ENCODE data around the gene INTU.

INTU gene

GRCh38 chr4:127730142-127730913, 97.6 kb downstream of the INTU start, which contains the start of gene SLC25A31:
Gene SLC25A31, plus strand, starts transcription at chr4:127730400. Its CDS starts 146 bp downstream, at chr4:127730546.
- DNase-seq, result no peak
- in situ Hi-C loops (cut with HindIII; ENCODE audit: low pct_ligation_motif_present, low pct_unique_long_range_greater_than_20kb, low sequenced_read_pairs), result no loop called here

DNA sequence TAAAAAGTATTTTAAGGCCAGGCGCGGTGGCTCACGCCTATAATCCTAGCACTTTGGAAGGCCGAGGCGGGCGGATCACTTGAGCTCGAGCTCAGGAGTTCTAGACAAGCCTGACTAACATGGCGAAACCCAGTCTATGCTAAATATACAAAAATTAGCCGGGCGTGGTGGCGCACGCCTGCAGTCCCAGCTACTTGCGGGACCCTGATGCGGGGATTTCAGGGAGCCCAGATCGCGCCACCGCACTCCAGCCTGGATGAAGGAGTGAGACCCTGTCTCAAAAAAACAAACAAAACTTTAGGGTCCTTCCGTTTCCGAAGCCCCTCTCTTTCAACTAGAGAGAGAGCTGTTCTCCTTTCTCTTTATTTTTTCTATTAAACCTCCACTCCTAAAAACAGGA, 98.6 kb downstream of the INTU start:
- in situ Hi-C loops (cut with HindIII; ENCODE audit: low pct_ligation_motif_present, low pct_unique_long_range_greater_than_20kb, low sequenced_read_pairs), result no loop called here
- no peak for DNase-seq

- in situ Hi-C loops (cut with HindIII; ENCODE audit: low pct_ligation_motif_present, low pct_unique_long_range_greater_than_20kb, low sequenced_read_pairs), result no loop called here
- DNase-seq, result peak; percentile 48
Measured at GRCh38 chr4:127732623-127733328, 100.0 kb downstream of the INTU start.

DNA sequence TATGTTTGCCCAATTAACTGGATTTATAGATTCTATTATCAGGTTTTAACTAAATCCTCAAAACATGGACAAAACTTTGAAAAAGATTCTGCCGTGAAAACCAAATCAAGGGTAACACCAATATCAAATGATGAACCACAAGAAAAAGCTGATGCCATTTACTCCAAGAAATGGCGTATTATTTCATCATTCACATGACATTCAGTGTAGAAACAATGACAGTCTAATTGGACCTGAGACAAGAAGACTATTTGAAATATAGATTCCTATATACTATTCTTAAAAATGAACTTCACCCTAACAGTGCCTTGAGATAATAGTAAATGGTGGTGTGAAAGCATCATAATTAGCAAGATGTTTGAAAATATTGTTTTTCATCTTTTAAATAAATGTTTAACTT, 102.2 kb downstream of the INTU start:
- in situ Hi-C loops (cut with HindIII; ENCODE audit: low pct_ligation_motif_present, low pct_unique_long_range_greater_than_20kb, low sequenced_read_pairs), result no loop called here
- no peak for DNase-seq

GRCh38 chr4:127737295-127737694, 104.5 kb downstream of the INTU start:
- in situ Hi-C loops (cut with HindIII; ENCODE audit: low pct_ligation_motif_present, low pct_unique_long_range_greater_than_20kb, low sequenced_read_pairs), result no loop called here
- DNase-seq, result no peak

DNA sequence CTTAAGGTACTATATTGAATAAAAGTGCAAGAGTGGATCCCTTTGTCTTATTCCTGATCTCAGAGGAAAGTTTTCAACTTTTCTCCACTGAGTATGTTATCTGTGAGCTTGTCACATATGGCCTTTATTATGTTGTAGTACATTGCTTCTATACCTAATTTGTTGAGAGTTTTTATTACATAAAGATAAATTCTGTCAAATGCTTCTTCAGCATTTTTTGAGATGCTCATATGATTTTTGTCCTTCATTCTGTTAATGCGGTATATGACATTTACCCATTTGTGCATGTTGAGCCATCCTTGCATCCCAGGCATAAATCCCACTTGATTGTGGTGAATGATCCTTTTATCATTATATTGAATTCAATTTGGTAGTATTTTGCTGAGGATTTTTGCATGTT, 108.5 kb downstream of the INTU start:
- in situ Hi-C loops (cut with HindIII; ENCODE audit: low pct_ligation_motif_present, low pct_unique_long_range_greater_than_20kb, low sequenced_read_pairs), result no loop called here

GRCh38 chr4:127747883-127748282, 115.1 kb downstream of the INTU start:
- in situ Hi-C loops (cut with HindIII; ENCODE audit: low pct_ligation_motif_present, low pct_unique_long_range_greater_than_20kb, low sequenced_read_pairs), result no loop called here
- DNase-seq, result no peak

More for the DNA sequence above, 108.5 kb downstream of the INTU start:
- DNase-seq, result no peak

DNA sequence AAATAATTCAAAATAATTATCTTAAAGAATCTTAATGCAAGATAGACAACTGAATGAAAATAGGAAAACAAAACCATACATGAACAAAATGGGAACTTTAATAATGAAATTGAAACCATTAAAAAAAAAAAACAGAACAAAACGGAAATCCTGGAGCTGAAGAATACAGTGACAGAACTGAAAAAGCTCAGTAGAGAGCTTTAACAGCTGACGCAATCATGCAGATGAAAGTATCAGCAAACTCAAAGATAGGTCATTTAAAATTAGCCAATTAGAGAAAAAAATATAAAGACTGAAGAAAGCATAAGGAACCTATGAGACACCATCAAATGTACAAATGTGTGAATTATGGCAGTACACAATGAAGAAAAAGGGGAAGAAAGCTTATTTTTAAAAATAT, 116.2 kb downstream of the INTU start:
- in situ Hi-C loops (cut with HindIII; ENCODE audit: low pct_ligation_motif_present, low pct_unique_long_range_greater_than_20kb, low sequenced_read_pairs), result no loop called here
- no peak for DNase-seq

GRCh38 chr4:127756906-127757305, 124.1 kb downstream of the INTU start:
- DNase-seq, result no peak
- in situ Hi-C loops (cut with HindIII; ENCODE audit: low pct_ligation_motif_present, low pct_unique_long_range_greater_than_20kb, low sequenced_read_pairs), result no loop called here

DNA sequence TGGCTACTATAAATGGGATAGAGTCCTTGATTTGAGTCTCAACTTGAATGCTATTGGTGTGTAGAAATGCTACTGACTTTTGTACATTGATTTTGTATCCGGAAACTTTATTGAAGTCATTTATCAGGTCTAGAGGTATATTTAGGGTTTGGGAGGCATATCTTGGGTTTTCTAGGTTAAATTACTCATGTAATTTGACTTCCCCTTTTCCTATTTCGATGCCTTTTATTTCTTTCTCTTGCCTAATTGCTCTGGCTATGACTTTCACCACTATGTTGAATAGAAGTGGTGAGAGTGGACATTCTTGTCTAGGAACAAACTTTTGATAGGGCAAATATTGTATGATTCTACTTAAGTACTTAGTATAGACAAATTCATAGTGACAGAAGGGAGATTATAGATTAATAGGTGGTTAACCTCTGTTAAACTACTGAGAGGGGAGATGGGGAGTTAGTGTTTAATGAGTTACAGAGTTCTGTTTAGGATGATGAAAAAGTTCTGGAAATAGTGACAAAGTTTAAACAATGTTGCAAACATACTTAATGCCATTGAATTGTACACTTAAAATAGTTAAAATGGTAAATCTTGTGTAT, 126.6 kb downstream of the INTU start:
- DNase-seq, result peak; percentile 5
- in situ Hi-C loops (cut with HindIII; ENCODE audit: low pct_ligation_motif_present, low pct_unique_long_range_greater_than_20kb, low sequenced_read_pairs), result no loop called here

GRCh38 chr4:127759893-127760292, 127.1 kb downstream of the INTU start:
- DNase-seq, result no peak
- in situ Hi-C loops (cut with HindIII; ENCODE audit: low pct_ligation_motif_present, low pct_unique_long_range_greater_than_20kb, low sequenced_read_pairs), result no loop called here

GRCh38 chr4:127771535-127772275, 138.9 kb downstream of the INTU start:
- in situ Hi-C loops (cut with HindIII; ENCODE audit: low pct_ligation_motif_present, low pct_unique_long_range_greater_than_20kb, low sequenced_read_pairs), result no loop called here

GRCh38 chr4:127772769-127773671, 140.3 kb downstream of the INTU start:
- no peak for DNase-seq
- in situ Hi-C loops (cut with HindIII; ENCODE audit: low pct_ligation_motif_present, low pct_unique_long_range_greater_than_20kb, low sequenced_read_pairs), result no loop called here

More at GRCh38 chr4:127771535-127772275, 138.9 kb downstream of the INTU start:
- DNase-seq, result no peak

DNA sequence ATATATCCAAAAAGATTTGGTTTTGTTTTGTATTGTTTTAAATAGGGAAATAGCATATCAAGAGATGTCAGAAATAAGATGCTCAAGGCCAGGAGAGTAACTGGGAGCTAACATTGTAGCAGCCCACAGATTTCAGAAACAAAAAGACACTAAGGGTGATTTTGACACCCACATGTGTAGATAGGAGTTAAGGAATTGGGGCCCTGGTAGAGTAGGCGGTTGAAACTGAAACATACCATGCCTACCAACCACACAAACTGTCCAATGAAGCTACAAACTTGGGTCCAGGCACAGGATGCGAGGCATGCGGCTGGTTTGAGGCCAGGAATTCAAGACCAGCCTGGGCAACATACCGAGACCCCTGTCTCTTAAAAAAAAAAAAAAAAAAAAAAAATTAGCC, 143.1 kb downstream of the INTU start:
- in situ Hi-C loops (cut with HindIII; ENCODE audit: low pct_ligation_motif_present, low pct_unique_long_range_greater_than_20kb, low sequenced_read_pairs), result no loop called here
- no peak for DNase-seq

Measured in ACHN (cell line).